Measurements from ENCODE around the gene OR51E1.

OR51E1 gene

GRCh38 chr11:4654635-4655369, 11.0 kb downstream of the OR51E1 start:
- no peak for DNase-seq

- DNase-seq: no peak
Observed at GRCh38 chr11:4658629-4659445, 15.1 kb downstream of the OR51E1 start.

- DNase-seq: no peak
Observed at GRCh38 chr11:4662876-4663275, 19.1 kb downstream of the OR51E1 start.

- DNase-seq: no peak
Observed at GRCh38 chr11:4664183-4664582, 20.4 kb downstream of the OR51E1 start.

- no peak for DNase-seq
Observed at GRCh38 chr11:4664786-4665185, 21.0 kb downstream of the OR51E1 start.

GRCh38 chr11:4665424-4665823, 21.6 kb downstream of the OR51E1 start:
- DNase-seq: no peak

- no peak for DNase-seq
Observed at GRCh38 chr11:4671741-4672140, 28.0 kb downstream of the OR51E1 start.

- no peak for DNase-seq
Observed at GRCh38 chr11:4672470-4672869, 28.7 kb downstream of the OR51E1 start.

GRCh38 chr11:4673781-4674180, 30.0 kb downstream of the OR51E1 start:
- DNase-seq: no peak

- no peak for DNase-seq
Observed at GRCh38 chr11:4677948-4678347, 34.2 kb downstream of the OR51E1 start.

- DNase-seq: no peak
Observed at GRCh38 chr11:4680341-4680740, 36.6 kb downstream of the OR51E1 start.

GRCh38 chr11:4682623-4683419, 39.0 kb downstream of the OR51E1 start:
- no peak for DNase-seq

- DNase-seq: no peak
Observed at GRCh38 chr11:4684631-4685285, 41.0 kb downstream of the OR51E1 start.

GRCh38 chr11:4695442-4695841, 51.7 kb downstream of the OR51E1 start:
- DNase-seq: no peak

GRCh38 chr11:4697585-4697984, 53.8 kb downstream of the OR51E1 start, which contains the start of gene OR51E2:
TSS of gene OR51E2 (minus strand) at chr11:4697853. CDS start at chr11:4682711, 15,142 bp downstream.
- DNase-seq: no peak

GRCh38 chr11:4699697-4700435, 56.1 kb downstream of the OR51E1 start:
- DNase-seq: no peak

- DNase-seq: no peak
Observed at GRCh38 chr11:4700436-4700820, 56.6 kb downstream of the OR51E1 start.

GRCh38 chr11:4704054-4704789, 60.4 kb downstream of the OR51E1 start, which contains the start of gene MMP26:
TSS of gene MMP26 (plus strand) at chr11:4704784.
- DNase-seq: no peak

- DNase-seq: no peak
Observed at GRCh38 chr11:4704790-4705334, 61.1 kb downstream of the OR51E1 start.
